ENCODE results near the gene SCN3A.

GRCh38 chr2:165251366-165251765, 47.5 kb upstream of the SCN3A start:
- no peak for TF ChIP-seq GATA3 (IDR thresholded peaks at IDR 0.05; ENCODE audit: low read depth, low read length)
- TF ChIP-seq GATA2 (IDR thresholded peaks at IDR 0.05; ENCODE audit: low read depth, low read length): no peak
